ENCODE results near the gene ADAMTS9.

DNA sequence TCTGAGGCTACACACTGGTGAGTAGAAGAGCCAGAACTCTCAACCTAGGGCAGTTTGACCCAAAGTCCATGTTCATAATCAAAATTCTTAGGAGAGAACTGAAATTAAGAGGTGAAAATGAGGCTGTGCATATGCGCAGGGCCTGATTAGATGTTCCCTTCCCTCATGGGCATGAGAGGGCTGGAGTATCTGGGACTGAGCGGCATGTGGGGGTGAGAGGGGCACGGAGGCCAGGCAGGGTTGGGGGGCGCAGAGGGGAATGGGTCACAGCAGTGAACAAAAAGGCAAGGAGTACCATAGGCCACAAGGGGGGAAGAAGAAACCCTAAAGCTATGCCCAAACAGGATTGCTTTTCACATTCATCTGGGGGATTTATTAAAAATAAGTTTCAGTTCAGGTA is 31.3 kb downstream of the ADAMTS9 start:
- TF ChIP-seq POLR2A (IDR thresholded peaks at IDR 0.05; ENCODE audit: low read depth, low read length) (no peak), POLR2AphosphoS5 (IDR thresholded peaks at IDR 0.05; ENCODE audit: low read depth, low read length) (no peak)
